Measurements from ENCODE around the gene SGPP1. TPM values are rescaled to one million over a fixed set of nuclear protein-coding genes. Genes with fewer than 3 reads are reported as not detected.
A peak's percentile ranks its signal among the peaks of the same experiment; 100 is the strongest.

Gene SGPP1
- total and polyA plus RNA-seq, 2 donors (not counting 1 experiment from before 2014, with no cell fraction given) = 13.8 to 46.4 TPM

- TF ChIP-seq EZH2 (IDR thresholded peaks at IDR 0.05; ENCODE audit: borderline replicate concordance, insufficient read depth, low read depth, low read length, poor library complexity, severe bottlenecking) (no peak), CTCF (IDR thresholded peaks at IDR 0.05) (no peak)
- H2AFZ ChIP-seq (ENCODE audit: insufficient read depth, low read depth, low read length, poor library complexity, severe bottlenecking) = no peak overlapping the region
- intact Hi-C loops (cut with micrococcal nuclease) = loop anchor here (2.0 kb wide), 1 partner anchor 15 kb away; no protein-coding TSS in a partner anchor
- no peaks in the 10 kb centered on the region for H3K9me3 Mint-ChIP-seq (ENCODE audit: insufficient read depth)
- H3K79me2 ChIP-seq (ENCODE audit: control insufficient read depth, insufficient read depth, low read length) = no peaks in the 10 kb centered on the region
- ChIA-PET CTCF (no interaction called here), POLR2A (interaction anchor here (0.7 kb wide), 2 partner anchors 40 to 363 kb away, joined by 6 to 9 read pairs; no protein-coding TSS in a partner anchor)
- 91% methylated on average over 24 of the region's 26 CpGs for WGBS (ENCODE audit: insufficient coverage)
- H3K27ac ChIP-seq (ENCODE audit: low read length in 2 of 2) = no peak overlapping the region
- no peaks in the 10 kb centered on the region for H3K36me3 ChIP-seq (replicated peaks in 1 of 2; ENCODE audit: control extremely low read depth in 1 of 2, control insufficient read depth in 1 of 2, extremely low read depth in 1 of 2, insufficient read depth in 2 of 2, low read length in 1 of 2)
- H3K4me1 Mint-ChIP-seq = peaks cover 19% of the 10 kb centered on the region
- no peaks in the 10 kb centered on the region for H3K27me3 ChIP-seq (replicated peaks in 1 of 4; ENCODE audit: control extremely low read depth in 1 of 4, control insufficient read depth in 3 of 4, insufficient read depth in 4 of 4, low read length in 3 of 4)
- no peak overlapping the region for H3K4me2 ChIP-seq (replicated peaks; ENCODE audit: low read depth, low read length, poor library complexity, severe bottlenecking)
- H4K20me1 ChIP-seq (ENCODE audit: control insufficient read depth, insufficient read depth, low read length, poor library complexity, severe bottlenecking) = no peaks in the 10 kb centered on the region
- H3K9ac ChIP-seq (ENCODE audit: low read length) = no peak overlapping the region
- no peak for DNase-seq
- no peak for ATAC-seq (ENCODE audit: low read depth)
- H3K27me3 Mint-ChIP-seq = no peaks in the 10 kb centered on the region
- no peak overlapping the region for H3K4me3 Mint-ChIP-seq
- peaks cover 10 to 15% of the 10 kb centered on the region in 2 donors for H3K4me1 ChIP-seq (ENCODE audit: control insufficient read depth in 2 of 2, insufficient read depth in 2 of 2, low read length in 2 of 2)
- H3K9me3 ChIP-seq (ENCODE audit: control extremely low read depth in 1 of 3, control insufficient read depth in 2 of 3, insufficient read depth in 1 of 3, low read length in 2 of 3) = no peaks in the 10 kb centered on the region
- peak overlapping the region in 1 of 5 experiments; percentile 55 for H3K4me3 ChIP-seq (ENCODE audit: control extremely low read depth in 1 of 5, extremely low read depth in 1 of 5, insufficient read depth in 1 of 5, low read depth in 2 of 5, low read length in 4 of 5)
- H3K27ac Mint-ChIP-seq = peak overlapping the region; percentile 72
Observed at GRCh38 chr14:63761351-63762117, 33.7 kb upstream of the SGPP1 start.

- TF ChIP-seq EZH2 (IDR thresholded peaks at IDR 0.05; ENCODE audit: borderline replicate concordance, insufficient read depth, low read depth, low read length, poor library complexity, severe bottlenecking) (no peak), CTCF (IDR thresholded peaks at IDR 0.05) (no peak)
- H4K20me1 ChIP-seq (ENCODE audit: control insufficient read depth, insufficient read depth, low read length, poor library complexity, severe bottlenecking) = no peaks in the 10 kb centered on the region
- peak overlapping the region in 1 of 5 experiments; percentile 37 for H3K4me3 ChIP-seq (ENCODE audit: control extremely low read depth in 1 of 5, extremely low read depth in 1 of 5, insufficient read depth in 1 of 5, low read depth in 2 of 5, low read length in 4 of 5)
- ChIA-PET POLR2A (no interaction called here), CTCF (interaction anchor here (4.1 kb wide), 1 partner anchor 9 kb away, joined by 40 read pairs; no protein-coding TSS in a partner anchor)
- peak; percentile 47 for DNase-seq
- H3K9ac ChIP-seq (ENCODE audit: low read length) = peak overlapping the region; percentile 44
- no peaks in the 10 kb centered on the region for H3K36me3 ChIP-seq (replicated peaks in 1 of 2; ENCODE audit: control extremely low read depth in 1 of 2, control insufficient read depth in 1 of 2, extremely low read depth in 1 of 2, insufficient read depth in 2 of 2, low read length in 1 of 2)
- Mint-ChIP-seq H3K27me3 (no peaks in the 10 kb centered on the region), H3K27ac (peak overlapping the region; percentile 53), H3K4me1 (peaks cover 19% of the 10 kb centered on the region), H3K4me3 (peak overlapping the region; percentile 43), H3K9me3 (ENCODE audit: insufficient read depth) (no peaks in the 10 kb centered on the region)
- no peaks in the 10 kb centered on the region for H3K27me3 ChIP-seq (replicated peaks in 1 of 4; ENCODE audit: control extremely low read depth in 1 of 4, control insufficient read depth in 3 of 4, insufficient read depth in 4 of 4, low read length in 3 of 4)
- H3K79me2 ChIP-seq (ENCODE audit: control insufficient read depth, insufficient read depth, low read length) = no peaks in the 10 kb centered on the region
- no peak overlapping the region for H2AFZ ChIP-seq (ENCODE audit: insufficient read depth, low read depth, low read length, poor library complexity, severe bottlenecking)
- peaks cover 10 to 15% of the 10 kb centered on the region in 2 donors for H3K4me1 ChIP-seq (ENCODE audit: control insufficient read depth in 2 of 2, insufficient read depth in 2 of 2, low read length in 2 of 2)
- peak; percentile 73 for ATAC-seq (ENCODE audit: low read depth)
- intact Hi-C loops (cut with micrococcal nuclease) = loop anchor here (2.0 kb wide), 1 partner anchor 13 kb away; no protein-coding TSS in a partner anchor
- H3K27ac ChIP-seq (ENCODE audit: low read length in 2 of 2) = peak overlapping the region; percentile 35 to 46
- no peaks in the 10 kb centered on the region for H3K9me3 ChIP-seq (ENCODE audit: control extremely low read depth in 1 of 3, control insufficient read depth in 2 of 3, insufficient read depth in 1 of 3, low read length in 2 of 3)
- peak overlapping the region; percentile 60 for H3K4me2 ChIP-seq (replicated peaks; ENCODE audit: low read depth, low read length, poor library complexity, severe bottlenecking)
- no CpG with 5 or more reads among the region's 1 CpG for WGBS (ENCODE audit: insufficient coverage)
Observed at GRCh38 chr14:63760014-63760413, 32.1 kb upstream of the SGPP1 start.

Data from B cell (primary cell).